HepG2 (cell line): ENCODE measurements around the gene ZNF430. TPM values are rescaled to one million over a fixed set of nuclear protein-coding genes. Genes with fewer than 3 reads are reported as not detected.
A peak's percentile ranks its signal among the peaks of the same experiment; 100 is the strongest.

Source experiments
- CREM ChIP-seq, 2 experiments: sonication (generic) in 1 of 2; formaldehyde crosslinking in 1 of 2; IDR thresholded peaks; 2 replicates each; pipeline versions ENCODE4 v1.4.0 to v1.6.1; 2016 to 2020; ENCODE audit warnings: antibody characterized with exemption in 1 of 2, mild to moderate bottlenecking in 1 of 2, missing genetic modification reagents in 1 of 2
- ETV5 ChIP-seq: IDR thresholded peaks from 2 replicates; pipeline ENCODE4 v1.6.1; 2018; ENCODE audit warnings: missing biosample characterization, missing genetic modification reagents, inconsistent platforms, borderline replicate concordance
- GZF1 ChIP-seq: sonication (generic); formaldehyde crosslinking; IDR thresholded peaks from 2 replicates; pipeline ENCODE4 v1.5.1; 2020; ENCODE audit warnings: mild to moderate bottlenecking, missing genetic modification reagents
- IRF1 ChIP-seq: sonication (generic); formaldehyde crosslinking; IDR thresholded peaks from 2 replicates; pipeline ENCODE4 v1.4.0; 2020; ENCODE audit warnings: low read depth, mild to moderate bottlenecking, missing genetic modification reagents
- JUNB ChIP-seq: sonication (generic); formaldehyde crosslinking; IDR thresholded peaks from 2 replicates; pipeline ENCODE4 v1.8.0; 2022; ENCODE audit warnings: missing genetic modification reagents, mild to moderate bottlenecking, borderline replicate concordance
- NCOR1 ChIP-seq: fragments of 200-600 bp; sonication (generic); IDR thresholded peaks from 2 replicates; pipeline ENCODE4 v1.7.0; 2017; ENCODE audit warnings: antibody characterized with exemption, low read length, borderline replicate concordance
- PATZ1 ChIP-seq: sonication (generic); formaldehyde crosslinking; IDR thresholded peaks from 2 replicates; pipeline ENCODE4 v1.4.0; 2020; ENCODE audit warnings: missing genetic modification reagents
- RFXAP ChIP-seq: sonication (generic); formaldehyde crosslinking; IDR thresholded peaks from 2 replicates; pipeline ENCODE4 v1.4.0; 2020; ENCODE audit warnings: missing genetic modification reagents, borderline replicate concordance
- TFDP2 ChIP-seq: sonication (generic); formaldehyde crosslinking; IDR thresholded peaks from 2 replicates; pipeline ENCODE4 v1.4.0; 2020; ENCODE audit warnings: missing genetic modification reagents
- ZBTB39 ChIP-seq: sonication (generic); formaldehyde crosslinking; IDR thresholded peaks from 2 replicates; pipeline ENCODE4 v1.5.0; 2020; ENCODE audit warnings: missing genetic modification reagents
- ZFY ChIP-seq: sonication (generic); formaldehyde crosslinking; IDR thresholded peaks from 2 replicates; pipeline ENCODE4 v1.4.0; 2020; ENCODE audit warnings: missing genetic modification reagents
- ZFYVE20 ChIP-seq: sonication (generic); formaldehyde crosslinking; IDR thresholded peaks from 2 replicates; pipeline ENCODE4 v1.8.0; 2023; ENCODE audit warnings: low read depth, mild to moderate bottlenecking, moderate library complexity, missing genetic modification reagents, borderline replicate concordance
- ZMAT3 ChIP-seq: sonication (generic); formaldehyde crosslinking; conservative IDR thresholded peaks from 2 replicates; pipeline ENCODE4 v1.7.0; 2021; ENCODE audit warnings: missing genetic modification reagents
- ZNF280D ChIP-seq: sonication (generic); formaldehyde crosslinking; IDR thresholded peaks from 2 replicates; pipeline ENCODE4 v1.5.1; 2020; ENCODE audit warnings: mild to moderate bottlenecking, missing genetic modification reagents
- ZNF331 ChIP-seq: sonication (generic); formaldehyde crosslinking; IDR thresholded peaks from 2 replicates; pipeline ENCODE4 v1.4.0; 2020; ENCODE audit warnings: missing genetic modification reagents
- ZNF382 ChIP-seq: sonication (generic); formaldehyde crosslinking; IDR thresholded peaks from 2 replicates; pipeline ENCODE4 v1.5.0; 2020; ENCODE audit warnings: missing genetic modification reagents, mild to moderate bottlenecking, borderline replicate concordance
- ZNF777 ChIP-seq: sonication (generic); formaldehyde crosslinking; IDR thresholded peaks from 2 replicates; pipeline ENCODE4 v1.4.0; 2020; ENCODE audit warnings: missing genetic modification reagents
- polyA plus RNA-seq, 8 experiments: library from polyadenylated mRNA; depleted of rRNA in 3 of 8; stranded (reverse) in 7 of 8; unstranded in 1 of 8; fragments of >200 nt; fragmentation: Illumina TruSeq in 4 of 8; extraction: Trizol in 4 of 8; gene quantifications; 2 replicates each; pipeline versions ENCODE4 v1.2.1 to v1.2.3, GENCODE V29; 2011 to 2016; ENCODE audit warnings: low read depth in 4 of 8, missing spikeins in 1 of 8, mixed read lengths in 1 of 8; ENCODE audit not compliant: insufficient read depth in 1 of 8
- total RNA-seq, 5 experiments: library from RNA; depleted of rRNA; stranded (reverse); fragments of >200 nt; fragmentation: Illumina TruSeq; extraction: Trizol; gene quantifications; 2 replicates each; pipeline ENCODE4 v1.2.3, GENCODE V29; 2016; ENCODE audit warnings: low read depth in 1 of 5

Gene ZNF430
- total and polyA plus RNA-seq, 2 of the 13 experiments (the other 11 are each of a cell fraction or from before 2014, with no cell fraction given) = 4.1 to 6.9 TPM

DNA sequence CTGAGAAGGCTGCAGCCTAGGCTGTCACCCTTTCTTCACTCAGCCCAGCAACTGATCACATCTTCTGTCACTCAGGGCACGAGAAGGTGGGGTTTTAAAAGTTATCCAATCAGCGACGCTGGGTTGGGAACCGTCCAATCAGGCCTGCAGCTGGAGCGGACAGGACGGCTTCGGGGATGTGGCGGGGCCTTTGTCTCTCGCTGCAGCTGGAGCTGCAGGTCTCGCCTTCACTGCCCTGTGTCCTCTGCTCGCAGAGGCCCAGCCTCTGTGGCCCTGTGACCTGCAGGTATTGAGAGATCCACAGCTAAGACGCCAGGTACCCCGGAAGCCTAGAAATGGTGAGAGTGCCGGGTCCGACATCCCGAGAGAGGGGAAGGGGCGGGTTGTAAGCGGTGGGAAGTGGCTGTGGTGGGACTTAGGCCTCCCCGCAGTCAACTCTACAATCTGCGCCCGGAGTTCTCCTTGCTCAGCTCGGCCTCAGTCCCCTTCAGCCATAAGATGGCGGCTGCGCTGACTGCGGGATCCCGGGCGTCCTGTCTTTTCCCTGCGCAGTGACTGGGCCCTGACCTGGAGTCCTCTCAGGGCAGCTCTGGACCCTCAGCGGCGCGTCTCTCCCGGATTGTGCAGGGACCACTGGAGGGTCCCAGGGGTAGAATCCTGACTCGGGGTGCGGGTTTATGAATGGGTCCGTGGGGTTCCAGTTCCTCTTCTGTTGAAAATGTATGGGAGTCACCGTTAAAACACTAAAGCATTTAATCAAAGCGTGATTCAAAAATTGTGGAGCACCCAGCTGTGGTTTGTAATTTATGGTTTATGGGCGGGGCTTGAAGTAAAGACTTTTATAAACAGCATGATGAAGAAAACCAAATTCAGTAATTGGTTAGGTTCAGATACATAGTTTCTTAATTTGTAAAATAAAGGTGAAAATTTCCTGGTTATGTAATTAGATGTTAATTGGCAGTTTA, 61.8 kb downstream of the ZNF430 start, which contains the start of gene ZNF714 (continued):
- TF ChIP-seq PATZ1 (no peak), ZMAT3 (CRISPR knock-in tag) (peak; percentile 49; the same call in 1 of the 2 replicates), GZF1 (CRISPR knock-in tag) (no peak; the same call in 1 of the 2 replicates), ZFY (CRISPR knock-in tag) (peak; percentile 94), ETV5 (CRISPR knock-in tag) (0 out of 2 replicates have a peak, but pooled peaks have one; percentile 18), ZBTB39 (no peak), TFDP2 (CRISPR knock-in tag) (peak; percentile 92), ZNF777 (no peak), ZFYVE20 (CRISPR knock-in tag) (no peak), RFXAP (peak; percentile 68; the same call in 1 of the 2 replicates), JUNB (CRISPR knock-in tag) (no peak), IRF1 (CRISPR knock-in tag) (no peak), ZNF382 (CRISPR knock-in tag) (no peak), ZNF280D (no peak), NCOR1 (no peak), CREM (IDR thresholded peaks at IDR 0.05) (peak; percentile 40; the same call in 1 of the 2 replicates), CREM (CRISPR knock-in tag; IDR thresholded peaks at IDR 0.05) (no peak), ZNF331 (CRISPR knock-in tag) (0 out of 2 replicates have a peak, but pooled peaks have one; percentile 27)
